H1 (cell line): ENCODE data around the gene ART4. TPM values are rescaled to one million over a fixed set of nuclear protein-coding genes. Genes with fewer than 3 reads are reported as not detected.

Source experiments
- CTCF ChIA-PET: fragments of 300-600 bp; sonication (Branson Sonifier 250); formaldehyde crosslinking; loops from one replicate; lab custom pipeline; 2021; ENCODE audit not compliant: partially characterized antibody; lab: Charles Lee
- POLR2A ChIA-PET: fragments of 300-600 bp; sonication (Branson Sonifier 250); formaldehyde crosslinking; loops from one replicate; lab custom pipeline; 2021; ENCODE audit warnings: inconsistent platforms; ENCODE audit not compliant: partially characterized antibody; lab: Charles Lee
- DNase-seq, 2 experiments: peaks; one replicate each; pipeline versions ENCODE4 v3.0.0 to v3.0.0-alpha.2; 2010 to 2022; ENCODE audit warnings: low spot score in 2 of 2, low read depth in 1 of 2, mixed read lengths in 1 of 2
- FAIRE-seq: peaks from 2 replicates; lab custom pipeline; 2011; peaks lifted over from hg19 to GRCh38; lab: Jason Lieb, UNC
- H2AFZ ChIP-seq: 2 replicates; pipeline ENCODE4 v1.8.1; 2012; ENCODE audit warnings: low read length, inconsistent platforms
- H2AK5ac ChIP-seq: 2 replicates; pipeline ENCODE4 v1.6.1; 2013; ENCODE audit warnings: low read depth, low read length
- H2BK120ac ChIP-seq: replicated peaks from 2 replicates; pipeline ENCODE3; 2013; ENCODE audit warnings: low read depth, low read length, inconsistent platforms
- H2BK12ac ChIP-seq: 2 replicates; pipeline ENCODE4 v1.6.1; 2013; ENCODE audit warnings: low read depth, low read length
- H2BK15ac ChIP-seq: 2 replicates; pipeline ENCODE4 v1.6.1; 2013; ENCODE audit warnings: low read length
- H2BK20ac ChIP-seq: 2 replicates; pipeline ENCODE4 v1.6.1; 2013; ENCODE audit warnings: low read length
- H2BK5ac ChIP-seq: 2 replicates; pipeline ENCODE4 v1.6.1; 2013; ENCODE audit warnings: low read depth, low read length
- H3K14ac ChIP-seq: 2 replicates; pipeline ENCODE4 v1.6.1; 2013; ENCODE audit warnings: inconsistent platforms; ENCODE audit not compliant: insufficient read length
- H3K18ac ChIP-seq: 2 replicates; pipeline ENCODE4 v1.6.1; 2013; ENCODE audit warnings: low read length; ENCODE audit errors: extremely low read depth
- H3K23ac ChIP-seq: 2 replicates; pipeline ENCODE4 v1.6.1; 2013; ENCODE audit warnings: inconsistent platforms; ENCODE audit not compliant: insufficient read length
- H3K23me2 ChIP-seq: 2 replicates; pipeline ENCODE4 v1.6.1; 2013; ENCODE audit warnings: low read depth, low read length
- H3K27ac ChIP-seq: 2 replicates; pipeline ENCODE4 v1.6.1; 2011; ENCODE audit warnings: low read depth, low read length, inconsistent platforms
- H3K27me3 ChIP-seq, 4 experiments: replicated peaks in 1 of 4; 1 replicate in 1 of 4; 2 replicates in 3 of 4; pipeline versions ENCODE4 v1.6.1 to v1.8.1; 2011 to 2013; ENCODE audit warnings: low read length in 3 of 4, mild to moderate bottlenecking in 3 of 4, inconsistent platforms in 2 of 4, mixed read lengths in 2 of 4, moderate library complexity in 1 of 4; ENCODE audit not compliant: control insufficient read depth in 3 of 4, insufficient read depth in 3 of 4; ENCODE audit errors: extremely low read depth in 1 of 4
- H3K36me3 ChIP-seq, 4 experiments: 2 replicates each; pipeline versions ENCODE4 v1.6.1 to v1.8.1; 2011 to 2013; ENCODE audit warnings: mild to moderate bottlenecking in 4 of 4, low read length in 3 of 4, moderate library complexity in 2 of 4, control low read depth in 1 of 4, inconsistent platforms in 1 of 4; ENCODE audit not compliant: insufficient read depth in 4 of 4, control insufficient read depth in 2 of 4
- H3K4ac ChIP-seq: replicated peaks from 2 replicates; pipeline ENCODE3; 2013; ENCODE audit warnings: low read length, low read depth, mixed read lengths, inconsistent platforms; ENCODE audit not compliant: insufficient read length
- H3K4me1 ChIP-seq, 4 experiments: replicated peaks in 1 of 4; 1 replicate in 1 of 4; 2 replicates in 3 of 4; pipeline versions ENCODE4 v1.6.1 to v1.8.1; 2011 to 2013; ENCODE audit warnings: low read length in 3 of 4, inconsistent platforms in 2 of 4, mixed read lengths in 1 of 4; ENCODE audit not compliant: insufficient read depth in 4 of 4, control insufficient read depth in 3 of 4
- H3K4me2 ChIP-seq, 2 experiments: 2 replicates each; pipeline versions ENCODE4 v1.6.1 to v1.8.1; 2011 to 2013; ENCODE audit warnings: low read depth in 2 of 2, low read length in 2 of 2, control low read depth in 1 of 2, inconsistent platforms in 1 of 2, mild to moderate bottlenecking in 1 of 2; ENCODE audit not compliant: insufficient read depth in 1 of 2
- H3K4me3 ChIP-seq, 4 experiments: fragments of 200-600, 300-600 bp in 1 of 4; sonication (generic), shearing (Covaris generic), sonication (Bioruptor Twin) in 1 of 4; 2 replicates each; pipeline versions ENCODE4 v1.5.1 to v1.8.1; 2011 to 2016; ENCODE audit warnings: low read length in 4 of 4, low read depth in 3 of 4, control low read depth in 2 of 4, inconsistent platforms in 2 of 4, mild to moderate bottlenecking in 2 of 4, mixed read lengths in 1 of 4, moderate library complexity in 1 of 4; ENCODE audit not compliant: insufficient read depth in 2 of 4; ENCODE audit errors: extremely low read depth in 1 of 4
- H3K56ac ChIP-seq: replicated peaks from 2 replicates; pipeline ENCODE3; 2013; ENCODE audit warnings: low read depth, mild to moderate bottlenecking, mixed read lengths, low read length, inconsistent platforms; ENCODE audit not compliant: insufficient read length
- H3K79me1 ChIP-seq: 2 replicates; pipeline ENCODE4 v1.6.1; 2013; ENCODE audit warnings: low read depth, low read length, control low read depth
- H3K79me2 ChIP-seq, 2 experiments: 2 replicates each; pipeline versions ENCODE4 v1.6.1 to v1.8.1; 2012 to 2013; ENCODE audit warnings: low read length in 2 of 2, mild to moderate bottlenecking in 2 of 2, inconsistent platforms in 1 of 2; ENCODE audit not compliant: insufficient read depth in 2 of 2, control insufficient read depth in 1 of 2
- H3K9ac ChIP-seq, 4 experiments: replicated peaks in 1 of 4; 1 replicate in 1 of 4; 2 replicates in 3 of 4; pipeline versions ENCODE4 v1.6.1 to v1.8.1; 2011 to 2013; ENCODE audit warnings: low read depth in 3 of 4, low read length in 3 of 4, control low read depth in 2 of 4, mild to moderate bottlenecking in 2 of 4, moderate library complexity in 2 of 4, inconsistent platforms in 1 of 4; ENCODE audit errors: extremely low read depth in 1 of 4
- H3K9me3 ChIP-seq, 2 experiments: 2 replicates each; pipeline versions ENCODE4 v1.6.1 to v1.8.1; 2012 to 2013; ENCODE audit warnings: mild to moderate bottlenecking in 2 of 2, moderate library complexity in 2 of 2, control low read depth in 1 of 2, inconsistent platforms in 1 of 2, low read depth in 1 of 2, low read length in 1 of 2, mixed read lengths in 1 of 2; ENCODE audit not compliant: insufficient read depth in 2 of 2
- H4K20me1 ChIP-seq, 2 experiments: replicated peaks in 1 of 2; 2 replicates each; pipeline versions ENCODE3 to v1.8.1; 2011 to 2013; ENCODE audit warnings: inconsistent platforms in 2 of 2, low read length in 2 of 2, mild to moderate bottlenecking in 1 of 2; ENCODE audit not compliant: insufficient read depth in 2 of 2, control insufficient read depth in 1 of 2
- H4K5ac ChIP-seq: 2 replicates; pipeline ENCODE4 v1.6.1; 2013; ENCODE audit warnings: low read length, low read depth, mixed read lengths, inconsistent platforms; ENCODE audit not compliant: insufficient read length
- H4K8ac ChIP-seq: 2 replicates; pipeline ENCODE4 v1.8.0; 2013; ENCODE audit warnings: mild to moderate bottlenecking, moderate library complexity, low read length, inconsistent platforms; ENCODE audit not compliant: insufficient read depth; ENCODE audit errors: extremely low read depth
- H4K91ac ChIP-seq: replicated peaks from 2 replicates; pipeline ENCODE3; 2013; ENCODE audit warnings: low read length, mixed read lengths, inconsistent platforms; ENCODE audit not compliant: insufficient read length
- BACH1 ChIP-seq: IDR thresholded peaks from 2 replicates; pipeline ENCODE4 v1.6.1; 2012; ENCODE audit warnings: low read length, improper control_type of control experiment
- TAF7 ChIP-seq: optimal IDR thresholded peaks from 2 replicates; pipeline ENCODE3; 2011; ENCODE audit warnings: low read depth, mild to moderate bottlenecking, inconsistent platforms, low read length, moderate library complexity, borderline replicate concordance
- polyA plus RNA-seq, 7 experiments: library from polyadenylated mRNA; depleted of rRNA in 3 of 7; stranded (reverse) in 5 of 7; unstranded in 2 of 7; fragments of >200 nt in 5 of 7; fragments of 200-250 nt in 2 of 7; gene quantifications; 1 replicate in 5 of 7; 2 replicates in 1 of 7; 4 replicates in 1 of 7; pipeline versions ENCODE4 v1.2.1 to v1.2.3, GENCODE V29; 2011 to 2013; ENCODE audit warnings: missing spikeins in 2 of 7, mixed read lengths in 2 of 7
- total RNA-seq: library from RNA; stranded (reverse); fragmentation: NEBNext Ultra II Directional; extraction: Animal tissue kit (Norgen Biotek cat#: 25700); gene quantifications from 2 replicates; pipeline ENCODE4 v1.2.1, GENCODE V29; 2021

Gene ART4
- total and polyA plus RNA-seq, 2 of the 8 experiments (the other 6 are each of a cell fraction or from before 2014, with no cell fraction given) = not detected

DNA sequence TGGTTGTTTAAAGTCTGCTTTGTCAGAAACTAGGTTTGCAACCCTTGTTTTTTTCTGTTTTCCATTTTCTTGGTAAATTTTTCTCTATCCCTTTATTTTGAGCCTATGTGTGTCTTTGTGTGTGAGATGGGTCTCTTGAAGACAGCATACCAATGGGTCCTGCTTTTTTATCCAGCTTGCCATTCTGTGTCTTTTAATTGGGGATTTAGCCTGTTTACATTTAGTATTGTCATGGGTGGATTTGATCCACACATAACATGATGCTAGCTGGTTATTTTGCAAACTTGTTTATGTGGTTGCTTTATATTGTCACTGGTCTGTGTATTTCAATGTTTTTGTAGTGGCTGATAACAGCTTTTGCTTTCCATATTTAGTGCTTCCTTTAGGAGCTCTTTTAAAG is 17.2 kb upstream of the ART4 start:
- H2AK5ac ChIP-seq = no peak overlapping the region
- no peaks in the 10 kb centered on the region for H3K79me1 ChIP-seq
- no peak overlapping the region for H2BK120ac ChIP-seq
- H3K27ac ChIP-seq = no peak overlapping the region
- no peaks in the 10 kb centered on the region for H3K23me2 ChIP-seq
- no peak overlapping the region for H3K9ac ChIP-seq
- H3K18ac ChIP-seq = no peak overlapping the region
- ChIA-PET CTCF (interaction anchor here (0.7 to 1.5 kb wide), 3 partner anchors 12 to 508 kb away, joined by 3 to 4 read pairs (median 4); no protein-coding TSS in a partner anchor), POLR2A (interaction anchor here (0.9 kb wide), 1 partner anchor 9 kb away, joined by 4 read pairs; no protein-coding TSS in a partner anchor)
- H3K4me3 ChIP-seq = no peak overlapping the region
- no peak overlapping the region for H2BK12ac ChIP-seq
- no peaks in the 10 kb centered on the region for H3K36me3 ChIP-seq
- no peak overlapping the region for H2AFZ ChIP-seq
- no peak overlapping the region for H2BK20ac ChIP-seq
- no peak overlapping the region for H3K4me2 ChIP-seq
- no peaks in the 10 kb centered on the region for H3K27me3 ChIP-seq
- no peak overlapping the region for H3K4ac ChIP-seq
- no peak overlapping the region for H4K91ac ChIP-seq
- H3K23ac ChIP-seq = no peak overlapping the region
- H2BK15ac ChIP-seq = no peak overlapping the region
- H3K79me2 ChIP-seq = no peaks in the 10 kb centered on the region
- no peak overlapping the region for H4K8ac ChIP-seq
- no peaks in the 10 kb centered on the region for H4K20me1 ChIP-seq
- FAIRE-seq (no peak), DNase-seq (no peak)
- H3K56ac ChIP-seq = no peak overlapping the region
- H3K14ac ChIP-seq = no peak overlapping the region
- H2BK5ac ChIP-seq = no peak overlapping the region
- H3K4me1 ChIP-seq = no peaks in the 10 kb centered on the region
- no peak overlapping the region for H4K5ac ChIP-seq
- peaks cover 0 to 6% of the 10 kb centered on the region in 2 experiments; a peak in 1 of 4 replicates for H3K9me3 ChIP-seq
- TF ChIP-seq TAF7 (no peak), BACH1 (no peak)
